NCI-H2196 (cell line): Measurements from ENCODE around the gene ARF6.
"Not testable (repeated sequence)": the region's sequence is repeated elsewhere in the genome, so short reads cannot be mapped to it uniquely, and the experiment has no call there.

Source experiments
- DNase-seq: peaks from one replicate; lab custom pipeline; 2025; ENCODE audit not compliant: unreplicated experiment; lab: John Stamatoyannopoulos, UW

The ARF6 gene

GRCh38 chr14:49892636-49893308 is at the start of gene ARF6:
ARF6 (plus strand) TSS chr14:49893082; CDS start chr14:49893737, 655 bp downstream.
- DNase-seq, result peak; percentile 99

GRCh38 chr14:49849213-49849847 is 43.6 kb upstream of the ARF6 start:
- DNase-seq, result peak; percentile 9

- no peak for DNase-seq
These were observed 41.1 kb upstream of the ARF6 start for GRCh38 chr14:49851813-49852212.

- DNase-seq, result peak; percentile 94
These were observed 40.4 kb upstream of the ARF6 start, which contains the start of gene NEMF for GRCh38 chr14:49852301-49853157. NEMF (minus strand) TSS chr14:49852788; CDS start chr14:49852753, 35 bp downstream.

- no peak for DNase-seq
These were observed 39.8 kb upstream of the ARF6 start for GRCh38 chr14:49853158-49853477.

- DNase-seq, result peak; percentile 84
These were observed 39.1 kb upstream of the ARF6 start for GRCh38 chr14:49853572-49854375.

GRCh38 chr14:49857427-49858003 is 35.4 kb upstream of the ARF6 start:
- DNase-seq, result no peak

GRCh38 chr14:49858383-49858782 is 34.5 kb upstream of the ARF6 start:
- peak; percentile 6 for DNase-seq

GRCh38 chr14:49860988-49861698 is 31.7 kb upstream of the ARF6 start:
- DNase-seq, result no peak

GRCh38 chr14:49861699-49862088 is 31.2 kb upstream of the ARF6 start:
- peak; percentile 39 for DNase-seq

- peak; percentile 81 for DNase-seq
These were observed 30.7 kb upstream of the ARF6 start for GRCh38 chr14:49862089-49862673.

- no peak for DNase-seq
These were observed 29.2 kb upstream of the ARF6 start for GRCh38 chr14:49863487-49864281.

GRCh38 chr14:49865431-49865859 is 27.4 kb upstream of the ARF6 start:
- peak; percentile 75 for DNase-seq

- peak; percentile 86 for DNase-seq
These were observed 24.8 kb upstream of the ARF6 start for GRCh38 chr14:49867831-49868719.

- no peak for DNase-seq
These were observed 24.2 kb upstream of the ARF6 start for GRCh38 chr14:49868720-49869114.

- no peak for DNase-seq
These were observed 22.0 kb upstream of the ARF6 start for GRCh38 chr14:49870908-49871307.

- not testable (repeated sequence) for DNase-seq
These were observed 19.3 kb upstream of the ARF6 start for GRCh38 chr14:49873548-49873947.
